VCaP (cell line): ENCODE data around the gene KLHL2.
"Not testable (repeated sequence)": the region's sequence is repeated elsewhere in the genome, so short reads cannot be mapped to it uniquely, and the experiment has no call there.

Experiments used
- H3K27ac ChIP-seq: fragments of 450-650 bp; 2 replicates; pipeline ENCODE4 v1.5.1; 2017
- CTCF ChIP-seq: fragments of 450-650 bp; conservative IDR thresholded peaks from 2 replicates; pipeline ENCODE4 v1.5.1; 2017; ENCODE audit warnings: mild to moderate bottlenecking, moderate library complexity

KLHL2 gene

GRCh38 chr4:165330071-165330470 is 122.7 kb downstream of the KLHL2 start:
- no peak for TF ChIP-seq CTCF
- H3K27ac ChIP-seq = peak overlapping the region; percentile 84; the same call in 1 of the 2 replicates

- no peak for TF ChIP-seq CTCF
- no peak overlapping the region; the same call in 1 of the 2 replicates for H3K27ac ChIP-seq
These were observed 123.3 kb downstream of the KLHL2 start for GRCh38 chr4:165330666-165331065.

GRCh38 chr4:165331359-165331758 is 124.0 kb downstream of the KLHL2 start:
- no peak for TF ChIP-seq CTCF
- no peak overlapping the region for H3K27ac ChIP-seq

GRCh38 chr4:165331823-165332222 is 124.5 kb downstream of the KLHL2 start:
- no peak overlapping the region for H3K27ac ChIP-seq
- TF ChIP-seq CTCF = no peak

GRCh38 chr4:165332502-165332901 is 125.1 kb downstream of the KLHL2 start:
- no peak for TF ChIP-seq CTCF
- H3K27ac ChIP-seq = no peak overlapping the region

- TF ChIP-seq CTCF = no peak
- H3K27ac ChIP-seq = no peak overlapping the region
These were observed 127.9 kb downstream of the KLHL2 start for GRCh38 chr4:165335163-165335703.

- H3K27ac ChIP-seq = no peak overlapping the region
- no peak for TF ChIP-seq CTCF
These were observed 129.4 kb downstream of the KLHL2 start for GRCh38 chr4:165336743-165337142.

- H3K27ac ChIP-seq = not testable (repeated sequence)
These were observed 135.0 kb downstream of the KLHL2 start for GRCh38 chr4:165342340-165342739.
